ENCODE data around the gene SCG2. TPM values are rescaled to one million over a fixed set of nuclear protein-coding genes. Genes with fewer than 3 reads are reported as not detected.

The SCG2 gene
- total and polyA plus RNA-seq, 2 of the 4 experiments (the other 2 are of a cell fraction) = 0.36 to 0.46 TPM

DNA sequence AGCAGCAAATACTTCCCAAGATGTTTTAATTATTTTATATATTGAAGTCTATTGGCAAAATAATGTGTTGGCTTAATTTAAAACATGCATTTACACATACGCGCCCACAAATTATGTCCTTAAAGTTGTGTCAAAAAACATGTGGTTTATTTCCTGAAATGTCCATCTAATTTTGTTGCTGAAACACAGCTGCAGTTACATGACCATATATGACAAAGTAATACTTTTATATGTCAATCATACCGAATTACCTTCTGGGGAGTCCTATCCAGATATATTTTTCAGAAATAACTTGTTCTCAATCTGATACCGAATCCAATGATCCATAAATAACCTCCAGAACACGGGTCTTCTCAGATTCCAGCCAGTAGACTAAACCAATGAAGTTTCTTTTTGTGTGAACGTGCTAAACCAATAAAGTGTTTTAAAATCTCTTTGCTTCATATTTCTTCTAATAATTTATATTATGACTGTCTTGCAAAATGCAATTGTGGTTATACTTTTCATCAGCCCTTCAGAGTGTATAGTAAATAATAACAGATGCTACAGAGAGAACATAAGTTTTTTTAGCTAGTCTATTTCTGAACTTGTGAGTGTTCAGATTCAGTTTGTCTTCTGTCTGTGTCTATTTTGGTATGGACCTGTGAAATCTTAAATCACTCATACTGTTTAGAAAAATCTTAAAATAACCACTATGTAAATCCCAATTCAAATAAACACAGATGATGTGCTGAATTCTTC lies 2.4 kb downstream of the SCG2 start:
- WGBS, 2 experiments (ENCODE audit: extremely low coverage in 2 of 2, insufficient read length in 1 of 2) = 70% methylated on average over 2 of the region's 6 CpGs; no CpG with 5 or more reads in 1 of the 2 experiments
- Histone ChIP-seq H3K79me1 (ENCODE audit: low read depth in 1 of 2, low read length in 2 of 2) (no peaks in the 10 kb centered on the region), H2AK5ac (ENCODE audit: low read depth, low read length) (no peak overlapping the region), H3K9ac (ENCODE audit: low read depth, low read length) (peak overlapping the region; percentile 32; the same call in 1 of the 2 replicates), H4K91ac (ENCODE audit: insufficient read depth, low read depth, low read length) (no peak overlapping the region), H3K9me1 (ENCODE audit: insufficient read depth, low read length) (no peaks in the 10 kb centered on the region), H3K4me2 (ENCODE audit: low read depth, low read length) (peak overlapping the region; percentile 48; the same call in 1 of the 2 replicates), H4K5ac (ENCODE audit: low read depth, low read length) (no peak overlapping the region; the same call in 1 of the 2 replicates), H3K27me3 (ENCODE audit: control insufficient read depth, insufficient read depth, low read length) (no peaks in the 10 kb centered on the region), H3K4me1 (ENCODE audit: control insufficient read depth, insufficient read depth, low read length) (peaks cover 8% of the 10 kb centered on the region), H3K14ac (replicated peaks; ENCODE audit: low read depth, low read length) (no peak overlapping the region), H2AFZ (replicated peaks; ENCODE audit: low read length, poor library complexity) (no peak overlapping the region), H3K9me3 (ENCODE audit: control insufficient read depth, insufficient read depth, low read length) (no peaks in the 10 kb centered on the region), H3K36me3 (ENCODE audit: control insufficient read depth, insufficient read depth, low read length) (no peaks in the 10 kb centered on the region), H4K20me1 (ENCODE audit: insufficient read depth, low read length) (no peaks in the 10 kb centered on the region), H4K8ac (ENCODE audit: low read depth in 2 of 2, low read length in 2 of 2) (0 out of 4 replicates have a peak overlapping the region, but pooled peaks of 1 of the 2 experiments have one; percentile 39), H2BK5ac (ENCODE audit: low read depth, low read length, poor library complexity, severe bottlenecking) (peak overlapping the region; percentile 85), H3K23ac (ENCODE audit: low read depth, low read length) (no peak overlapping the region), H3K18ac (ENCODE audit: low read depth, low read length) (peak overlapping the region; percentile 60; the same call in 1 of the 2 replicates), H2BK120ac (ENCODE audit: low read depth, low read length) (peak overlapping the region; percentile 48; the same call in 1 of the 2 replicates), H2BK20ac (ENCODE audit: low read depth, low read length) (peak overlapping the region; percentile 72; the same call in 1 of the 2 replicates), H3K56ac (ENCODE audit: extremely low read depth, insufficient read depth, low read length) (peak overlapping the region; percentile 26; the same call in 1 of the 2 replicates), H2BK15ac (ENCODE audit: low read depth, low read length) (no peak overlapping the region), H3K27ac (ENCODE audit: insufficient read depth, low read length) (peak overlapping the region; percentile 51; the same call in 1 of the 2 replicates), H3K4ac (ENCODE audit: low read depth, low read length) (peak overlapping the region; percentile 9; the same call in 1 of the 2 replicates), H2AK9ac (replicated peaks; ENCODE audit: low read depth, low read length, poor library complexity) (no peak overlapping the region), H3K4me3 (ENCODE audit: insufficient read depth, low read depth, low read length) (no peak overlapping the region)
- ChIA-PET POLR2A (ENCODE audit: unreplicated experiment) (no interaction called here), CTCF (interaction anchor here (1.0 kb wide), 1 partner anchor 628 kb away, joined by 3 read pairs; no protein-coding TSS in a partner anchor)
- BruUV-seq (replicated peaks) = no TSS peak
- in situ Hi-C loops (cut with MboI; ENCODE audit: low sequenced_read_pairs) (loop anchor here (10.0 to 25.0 kb wide), 3 partner anchors 125 to 962 kb away; no protein-coding TSS in a partner anchor), dilution Hi-C loops (cut with HindIII; ENCODE audit: low sequenced_read_pairs, unreplicated experiment) (no loop called here), intact Hi-C loops (cut with micrococcal nuclease) (loop anchor here (5.0 to 10.0 kb wide), 3 partner anchors 293 to 618 kb away; no protein-coding TSS in a partner anchor)
- DNase-seq (peak; percentile 28), ATAC-seq (ENCODE audit: low read depth) (no peak)
- TF ChIP-seq, protein P1, sequence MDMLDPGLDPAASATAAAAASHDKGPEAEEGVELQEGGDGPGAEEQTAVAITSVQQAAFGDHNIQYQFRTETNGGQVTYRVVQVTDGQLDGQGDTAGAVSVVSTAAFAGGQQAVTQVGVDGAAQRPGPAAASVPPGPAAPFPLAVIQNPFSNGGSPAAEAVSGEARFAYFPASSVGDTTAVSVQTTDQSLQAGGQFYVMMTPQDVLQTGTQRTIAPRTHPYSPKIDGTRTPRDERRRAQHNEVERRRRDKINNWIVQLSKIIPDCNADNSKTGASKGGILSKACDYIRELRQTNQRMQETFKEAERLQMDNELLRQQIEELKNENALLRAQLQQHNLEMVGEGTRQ (IDR thresholded peaks at IDR 0.05; ENCODE audit: low read depth, low read length) = no peak
- TF ChIP-seq POLR2A (IDR thresholded peaks at IDR 0.05; ENCODE audit: low read depth, low read length) = no peak
- TF ChIP-seq MAZ (IDR thresholded peaks at IDR 0.05; ENCODE audit: borderline replicate concordance, low read depth, low read length) = no peak
- no peak for TF ChIP-seq CHD1 (IDR thresholded peaks at IDR 0.05; ENCODE audit: low read depth, low read length)
- TF ChIP-seq, protein P2, sequence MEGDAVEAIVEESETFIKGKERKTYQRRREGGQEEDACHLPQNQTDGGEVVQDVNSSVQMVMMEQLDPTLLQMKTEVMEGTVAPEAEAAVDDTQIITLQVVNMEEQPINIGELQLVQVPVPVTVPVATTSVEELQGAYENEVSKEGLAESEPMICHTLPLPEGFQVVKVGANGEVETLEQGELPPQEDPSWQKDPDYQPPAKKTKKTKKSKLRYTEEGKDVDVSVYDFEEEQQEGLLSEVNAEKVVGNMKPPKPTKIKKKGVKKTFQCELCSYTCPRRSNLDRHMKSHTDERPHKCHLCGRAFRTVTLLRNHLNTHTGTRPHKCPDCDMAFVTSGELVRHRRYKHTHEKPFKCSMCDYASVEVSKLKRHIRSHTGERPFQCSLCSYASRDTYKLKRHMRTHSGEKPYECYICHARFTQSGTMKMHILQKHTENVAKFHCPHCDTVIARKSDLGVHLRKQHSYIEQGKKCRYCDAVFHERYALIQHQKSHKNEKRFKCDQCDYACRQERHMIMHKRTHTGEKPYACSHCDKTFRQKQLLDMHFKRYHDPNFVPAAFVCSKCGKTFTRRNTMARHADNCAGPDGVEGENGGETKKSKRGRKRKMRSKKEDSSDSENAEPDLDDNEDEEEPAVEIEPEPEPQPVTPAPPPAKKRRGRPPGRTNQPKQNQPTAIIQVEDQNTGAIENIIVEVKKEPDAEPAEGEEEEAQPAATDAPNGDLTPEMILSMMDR (conservative IDR thresholded peaks at IDR 0.05; ENCODE audit: low read depth, low read length) = no peak
- TF ChIP-seq RAD21 (IDR thresholded peaks at IDR 0.05; ENCODE audit: low read length) = no peak
- TF ChIP-seq, protein P3, sequence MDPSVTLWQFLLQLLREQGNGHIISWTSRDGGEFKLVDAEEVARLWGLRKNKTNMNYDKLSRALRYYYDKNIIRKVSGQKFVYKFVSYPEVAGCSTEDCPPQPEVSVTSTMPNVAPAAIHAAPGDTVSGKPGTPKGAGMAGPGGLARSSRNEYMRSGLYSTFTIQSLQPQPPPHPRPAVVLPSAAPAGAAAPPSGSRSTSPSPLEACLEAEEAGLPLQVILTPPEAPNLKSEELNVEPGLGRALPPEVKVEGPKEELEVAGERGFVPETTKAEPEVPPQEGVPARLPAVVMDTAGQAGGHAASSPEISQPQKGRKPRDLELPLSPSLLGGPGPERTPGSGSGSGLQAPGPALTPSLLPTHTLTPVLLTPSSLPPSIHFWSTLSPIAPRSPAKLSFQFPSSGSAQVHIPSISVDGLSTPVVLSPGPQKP (IDR thresholded peaks at IDR 0.05; ENCODE audit: borderline replicate concordance, low read depth, low read length) = no peak
- TF ChIP-seq NFE2L2 (IDR thresholded peaks at IDR 0.05; ENCODE audit: low read depth, low read length) = no peak
- TF ChIP-seq RFX5 (IDR thresholded peaks at IDR 0.05; ENCODE audit: low read depth, low read length) = no peak
- TF ChIP-seq CEBPB (IDR thresholded peaks at IDR 0.05; ENCODE audit: low read depth, low read length) = no peak
- TF ChIP-seq MAFK (IDR thresholded peaks at IDR 0.05; ENCODE audit: low read depth, low read length) = no peak
- no peak for TF ChIP-seq SMC3 (IDR thresholded peaks at IDR 0.05; ENCODE audit: low read depth, low read length)
- no peak for TF ChIP-seq RCOR1 (IDR thresholded peaks at IDR 0.05; ENCODE audit: insufficient replicate concordance, low read length)

Measured in IMR-90 (cell line).